Osteocyte (in vitro differentiated cells): Measurements from ENCODE around the gene ZNF408. TPM values are rescaled to one million over a fixed set of nuclear protein-coding genes. Genes with fewer than 3 reads are reported as not detected.
A peak's percentile ranks its signal among the peaks of the same experiment; 100 is the strongest.

Source experiments
- DNase-seq: peaks from one replicate; pipeline ENCODE4 v3.0.0; 2021; ENCODE audit warnings: mixed read lengths; ENCODE audit not compliant: unreplicated experiment; ENCODE audit errors: extremely low spot score
- H3K27ac Mint-ChIP-seq: one replicate; pipeline ENCODE4 v1.8.0; 2021; ENCODE audit warnings: mild to moderate bottlenecking, mixed read lengths; ENCODE audit not compliant: unreplicated experiment
- H3K27me3 Mint-ChIP-seq: one replicate; pipeline ENCODE4 v1.8.0; 2021; ENCODE audit warnings: mixed read lengths; ENCODE audit not compliant: unreplicated experiment
- H3K36me3 Mint-ChIP-seq: one replicate; pipeline ENCODE4 v1.8.0; 2021; ENCODE audit warnings: mixed read lengths; ENCODE audit not compliant: unreplicated experiment
- H3K4me1 Mint-ChIP-seq: one replicate; pipeline ENCODE4 v1.8.0; 2021; ENCODE audit warnings: mixed read lengths; ENCODE audit not compliant: unreplicated experiment
- H3K4me3 Mint-ChIP-seq: one replicate; pipeline ENCODE4 v1.8.0; 2021; ENCODE audit warnings: mild to moderate bottlenecking, moderate library complexity, mixed read lengths; ENCODE audit not compliant: unreplicated experiment
- H3K9me3 Mint-ChIP-seq: one replicate; pipeline ENCODE4 v1.8.0; 2021; ENCODE audit warnings: mixed read lengths; ENCODE audit not compliant: unreplicated experiment
- total RNA-seq: library from RNA; stranded (reverse); gene quantifications from 2 replicates; pipeline ENCODE4 v1.2.1, GENCODE V29; 2021
- TF ChIP-seq, protein P1 (sequence below): fragments of 200-600 bp; sonication (generic); IDR thresholded peaks from 2 replicates; pipeline ENCODE4 v1.5.0; 2021; ENCODE audit warnings: antibody characterized with exemption, mild to moderate bottlenecking, moderate library complexity

ZNF408 gene
- total RNA-seq, 1 donor from 2014 or later: 11.2 TPM

- peaks cover 29% of the 10 kb centered on the region for H3K36me3 Mint-ChIP-seq
- no peaks in the 10 kb centered on the region for H3K9me3 Mint-ChIP-seq
- DNase-seq: no peak
- TF ChIP-seq, protein P1, sequence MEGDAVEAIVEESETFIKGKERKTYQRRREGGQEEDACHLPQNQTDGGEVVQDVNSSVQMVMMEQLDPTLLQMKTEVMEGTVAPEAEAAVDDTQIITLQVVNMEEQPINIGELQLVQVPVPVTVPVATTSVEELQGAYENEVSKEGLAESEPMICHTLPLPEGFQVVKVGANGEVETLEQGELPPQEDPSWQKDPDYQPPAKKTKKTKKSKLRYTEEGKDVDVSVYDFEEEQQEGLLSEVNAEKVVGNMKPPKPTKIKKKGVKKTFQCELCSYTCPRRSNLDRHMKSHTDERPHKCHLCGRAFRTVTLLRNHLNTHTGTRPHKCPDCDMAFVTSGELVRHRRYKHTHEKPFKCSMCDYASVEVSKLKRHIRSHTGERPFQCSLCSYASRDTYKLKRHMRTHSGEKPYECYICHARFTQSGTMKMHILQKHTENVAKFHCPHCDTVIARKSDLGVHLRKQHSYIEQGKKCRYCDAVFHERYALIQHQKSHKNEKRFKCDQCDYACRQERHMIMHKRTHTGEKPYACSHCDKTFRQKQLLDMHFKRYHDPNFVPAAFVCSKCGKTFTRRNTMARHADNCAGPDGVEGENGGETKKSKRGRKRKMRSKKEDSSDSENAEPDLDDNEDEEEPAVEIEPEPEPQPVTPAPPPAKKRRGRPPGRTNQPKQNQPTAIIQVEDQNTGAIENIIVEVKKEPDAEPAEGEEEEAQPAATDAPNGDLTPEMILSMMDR: no peak
- H3K4me3 Mint-ChIP-seq: no peak overlapping the region
- H3K4me1 Mint-ChIP-seq: peaks cover 24% of the 10 kb centered on the region
- no peaks in the 10 kb centered on the region for H3K27me3 Mint-ChIP-seq
- no peak overlapping the region for H3K27ac Mint-ChIP-seq
Measured at GRCh38 chr11:46692450-46692849, 8.4 kb upstream of the ZNF408 start.

GRCh38 chr11:46693597-46694012 is 7.2 kb upstream of the ZNF408 start:
- H3K4me1 Mint-ChIP-seq: peaks cover 35% of the 10 kb centered on the region
- no peaks in the 10 kb centered on the region for H3K27me3 Mint-ChIP-seq
- TF ChIP-seq, protein P1: no peak
- no peaks in the 10 kb centered on the region for H3K9me3 Mint-ChIP-seq
- H3K27ac Mint-ChIP-seq: peak overlapping the region; percentile 79
- no peak for DNase-seq
- H3K4me3 Mint-ChIP-seq: no peak overlapping the region
- H3K36me3 Mint-ChIP-seq: peaks cover 25% of the 10 kb centered on the region

GRCh38 chr11:46694072-46694471 is 6.8 kb upstream of the ZNF408 start:
- Mint-ChIP-seq H3K27ac (peak overlapping the region; percentile 79), H3K4me3 (peak overlapping the region; percentile 20), H3K27me3 (no peaks in the 10 kb centered on the region), H3K9me3 (no peaks in the 10 kb centered on the region), H3K36me3 (peaks cover 24% of the 10 kb centered on the region), H3K4me1 (peaks cover 40% of the 10 kb centered on the region)
- no peak for DNase-seq
- TF ChIP-seq, protein P1: no peak

DNA sequence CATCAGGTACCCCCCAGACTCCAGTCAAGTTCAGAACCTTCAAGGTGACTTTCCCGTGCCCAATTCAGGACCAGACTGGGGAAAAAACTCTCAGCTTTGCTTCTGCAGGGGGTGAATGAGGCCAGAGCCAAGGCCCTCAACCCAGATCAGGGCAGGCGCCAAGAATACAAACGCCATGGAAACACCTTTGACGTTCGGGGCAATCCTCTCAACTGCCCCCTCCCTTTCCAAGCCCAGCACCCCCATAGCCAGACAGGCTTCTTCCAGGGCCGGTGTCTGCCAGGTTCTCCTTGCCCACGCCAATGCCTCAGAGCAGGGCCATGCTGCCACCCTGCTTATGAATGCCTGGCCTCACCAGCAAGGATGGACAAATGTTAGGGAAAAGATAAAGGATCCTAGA is 6.2 kb upstream of the ZNF408 start:
- Mint-ChIP-seq H3K27ac (no peak overlapping the region), H3K27me3 (no peaks in the 10 kb centered on the region), H3K36me3 (peaks cover 22% of the 10 kb centered on the region), H3K4me3 (no peak overlapping the region), H3K9me3 (no peaks in the 10 kb centered on the region), H3K4me1 (peaks cover 42% of the 10 kb centered on the region)
- no peak for DNase-seq
- TF ChIP-seq, protein P1: no peak

- no peaks in the 10 kb centered on the region for H3K9me3 Mint-ChIP-seq
- TF ChIP-seq, protein P1: no peak
- no peaks in the 10 kb centered on the region for H3K27me3 Mint-ChIP-seq
- peak overlapping the region; percentile 64 for H3K27ac Mint-ChIP-seq
- DNase-seq: no peak
- peaks cover 52% of the 10 kb centered on the region for H3K4me1 Mint-ChIP-seq
- H3K4me3 Mint-ChIP-seq: no peak overlapping the region
- H3K36me3 Mint-ChIP-seq: peaks cover 18% of the 10 kb centered on the region
Measured at GRCh38 chr11:46695345-46696211, 5.3 kb upstream of the ZNF408 start.
